ENCODE measurements around the gene NAA40.

The NAA40 gene

DNA sequence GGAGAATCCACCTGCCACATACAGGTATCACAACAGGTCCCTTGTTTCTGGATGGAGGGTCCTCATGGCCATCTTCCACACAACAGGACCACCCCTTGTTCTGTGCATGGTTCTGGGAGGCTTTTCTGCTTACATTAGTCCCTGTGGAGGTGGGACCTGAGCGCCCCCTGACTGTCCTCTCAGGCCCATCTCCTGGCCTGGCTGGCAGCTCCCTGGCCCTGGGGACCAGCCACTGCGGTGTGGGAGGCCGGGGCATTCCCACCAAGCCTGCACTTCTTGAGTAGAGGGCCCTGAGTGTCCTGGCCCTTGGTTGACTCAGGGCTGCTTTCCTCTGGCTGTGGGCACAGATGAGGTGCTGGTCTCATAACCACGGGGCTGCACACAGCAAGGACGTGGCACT, 40.6 kb downstream of the NAA40 start:
- TF ChIP-seq SPI1 (IDR thresholded peaks at IDR 0.05; ENCODE audit: borderline replicate concordance, low read depth) = no peak
- no peak for TF ChIP-seq REST (IDR thresholded peaks at IDR 0.05; ENCODE audit: insufficient replicate concordance, low read depth)
- no peak for TF ChIP-seq POLR2AphosphoS5 (IDR thresholded peaks at IDR 0.05; ENCODE audit: low read depth)
- no peaks in the 10 kb centered on the region for H3K27me3 ChIP-seq (ENCODE audit: insufficient read depth, poor library complexity, severe bottlenecking)
- DNase-seq (ENCODE audit: low read depth in 1 of 2, low spot score in 1 of 2) = no peak
- H3K27ac ChIP-seq (replicated peaks) = no peak overlapping the region
- no peak overlapping the region for H3K4me3 ChIP-seq (replicated peaks; ENCODE audit: insufficient read depth, low read length)

DNA sequence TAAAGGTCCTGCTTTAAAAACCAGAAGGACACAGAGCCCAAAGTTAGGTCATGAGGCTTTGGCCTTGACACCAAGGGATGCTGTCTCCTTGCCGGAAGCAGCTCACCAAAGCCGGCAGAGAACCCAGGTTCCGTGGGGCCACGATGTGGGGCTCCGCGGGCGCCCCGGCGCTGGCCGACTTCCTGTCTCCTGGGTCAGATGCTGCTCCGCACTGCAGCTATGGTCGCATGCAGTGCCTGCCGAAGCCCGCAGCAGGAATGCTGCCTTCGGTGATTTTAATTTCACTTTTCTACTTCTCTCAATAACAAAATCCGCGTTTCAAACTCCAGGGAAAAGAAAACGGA, 47.0 kb downstream of the NAA40 start:
- Histone ChIP-seq H3K27me3 (ENCODE audit: insufficient read depth, poor library complexity, severe bottlenecking) (no peaks in the 10 kb centered on the region), H3K27ac (replicated peaks) (peak overlapping the region; percentile 86), H3K4me3 (replicated peaks; ENCODE audit: insufficient read depth, low read length) (peak overlapping the region; percentile 98)
- TF ChIP-seq GABPA (IDR thresholded peaks at IDR 0.05; ENCODE audit: low read depth) (no peak), SPI1 (IDR thresholded peaks at IDR 0.05; ENCODE audit: borderline replicate concordance, low read depth) (peak; percentile 37; the same call in 1 of the 2 replicates)
- DNase-seq (ENCODE audit: low read depth in 1 of 2, low spot score in 1 of 2) = peak; percentile 43 to 68

DNA sequence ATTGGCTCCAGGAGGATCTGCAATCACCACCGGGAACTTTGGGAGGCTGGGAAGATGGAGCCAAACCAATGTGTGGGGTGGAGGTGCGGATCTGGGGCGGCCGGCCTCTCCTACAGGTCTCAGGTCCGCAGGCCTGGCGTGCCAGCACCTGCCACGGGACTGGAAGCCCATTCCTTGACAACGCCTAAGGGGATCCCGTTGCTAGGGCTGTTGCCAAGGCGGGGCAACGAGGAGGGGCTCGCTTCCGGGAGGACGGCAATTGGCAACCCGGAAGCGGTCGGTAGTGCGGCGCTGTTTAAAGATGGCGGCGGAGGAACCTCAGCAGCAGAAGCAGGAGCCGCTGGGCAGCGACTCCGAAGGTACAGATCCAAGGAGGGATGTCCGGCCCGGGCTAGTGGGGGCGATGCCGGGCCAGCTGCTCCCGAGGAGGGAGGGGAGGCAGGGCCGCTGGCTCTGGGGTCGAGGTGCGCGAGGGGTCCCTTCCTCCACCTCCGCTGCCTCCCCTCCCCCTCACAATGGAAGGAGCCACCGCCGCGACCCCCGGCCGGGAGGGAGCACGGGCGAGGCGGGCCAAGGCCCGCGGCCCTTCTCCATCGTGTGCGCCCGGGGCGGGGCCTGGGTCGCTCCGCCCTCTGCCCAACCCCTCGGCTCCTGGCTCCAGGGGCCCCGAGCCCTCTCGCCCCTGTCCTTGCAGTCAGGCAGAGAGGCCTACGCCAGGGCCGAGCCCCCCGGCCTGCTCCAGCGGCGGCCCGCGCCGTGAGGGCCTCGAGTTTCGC, 47.5 kb downstream of the NAA40 start, which contains the start of gene OTUB1:
Gene OTUB1 (plus strand): TSS at position 283 of the 776 bp plus-strand sequence. CDS start 19 bp downstream, at position 302.
- Histone ChIP-seq H3K27ac (replicated peaks) (peak within 1 kb of the TSS; percentile 86), H3K27me3 (ENCODE audit: insufficient read depth, poor library complexity, severe bottlenecking) (no peaks in the 10 kb centered on the region), H3K4me3 (replicated peaks; ENCODE audit: insufficient read depth, low read length) (peak within 1 kb of the TSS; percentile 98)
- DNase-seq (ENCODE audit: low read depth in 1 of 2, low spot score in 1 of 2) = peak; percentile 90 to 93
- TF ChIP-seq SPI1 (IDR thresholded peaks at IDR 0.05; ENCODE audit: borderline replicate concordance, low read depth) (no peak), POLR2AphosphoS5 (IDR thresholded peaks at IDR 0.05; ENCODE audit: low read depth) (peak; percentile 71), CTCF (IDR thresholded peaks at IDR 0.05; ENCODE audit: insufficient read depth, low read length) (no peak), REST (IDR thresholded peaks at IDR 0.05; ENCODE audit: insufficient replicate concordance, low read depth) (peak; percentile 69), GABPA (IDR thresholded peaks at IDR 0.05; ENCODE audit: low read depth) (peak; percentile 78)

- DNase-seq (ENCODE audit: low read depth in 1 of 2, low spot score in 1 of 2) = no peak
- H3K27me3 ChIP-seq (ENCODE audit: insufficient read depth, poor library complexity, severe bottlenecking) = no peaks in the 10 kb centered on the region
- peak overlapping the region; percentile 98 for H3K4me3 ChIP-seq (replicated peaks; ENCODE audit: insufficient read depth, low read length)
- H3K27ac ChIP-seq (replicated peaks) = peak overlapping the region; percentile 86
- 0 out of 2 replicates have a peak, but pooled peaks have one; percentile 15 for TF ChIP-seq POLR2AphosphoS5 (IDR thresholded peaks at IDR 0.05; ENCODE audit: low read depth)
- no peak for TF ChIP-seq CTCF (IDR thresholded peaks at IDR 0.05; ENCODE audit: insufficient read depth, low read length)
These were observed 48.2 kb downstream of the NAA40 start for GRCh38 chr11:63986932-63987513.

All from HL-60 (cell line).